ENCODE measurements around the gene PTPRF. TPM values are rescaled to one million over a fixed set of nuclear protein-coding genes. Genes with fewer than 3 reads are reported as not detected.
A peak's percentile ranks its signal among the peaks of the same experiment; 100 is the strongest.
"Not testable (repeated sequence)": the region's sequence is repeated elsewhere in the genome, so short reads cannot be mapped to it uniquely, and the experiment has no call there.

Gene PTPRF
- total RNA-seq, 1 donor from 2014 or later = 520 TPM

DNA sequence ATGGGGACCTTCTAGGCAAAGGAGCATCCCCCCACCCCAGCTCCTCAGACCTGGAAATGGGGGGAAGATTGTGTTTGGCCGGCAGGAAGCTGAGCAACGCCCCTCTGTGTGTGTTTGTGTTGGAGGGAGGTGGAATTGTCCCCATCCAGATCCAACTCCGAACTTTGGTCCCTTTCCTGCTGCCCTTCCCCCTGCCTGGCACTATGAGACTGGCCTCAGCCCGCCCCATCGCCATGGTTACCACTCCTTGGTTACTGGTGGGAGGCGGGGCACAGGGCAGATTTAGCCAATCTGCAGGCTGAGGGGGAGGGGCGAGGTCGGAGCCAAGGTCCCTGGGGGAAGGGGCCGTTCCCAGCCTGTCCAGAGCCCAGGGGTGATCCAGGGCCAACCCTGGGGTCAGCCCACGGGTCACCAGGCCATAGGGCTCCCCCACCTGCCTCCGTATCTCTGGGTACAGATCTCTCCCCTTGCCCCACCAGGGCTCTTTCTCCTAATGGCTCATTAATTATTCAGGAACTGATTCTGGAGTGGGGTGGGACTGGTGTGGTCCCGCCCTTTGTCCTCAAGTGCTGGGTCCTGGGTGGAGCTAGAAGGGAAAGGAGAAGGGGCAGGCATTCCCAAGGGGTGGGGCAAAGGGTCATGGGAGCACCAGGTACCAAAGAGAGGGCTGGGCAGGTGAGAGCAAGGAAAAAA is 15.2 kb downstream of the PTPRF start:
- Mint-ChIP-seq H3K4me3 (ENCODE audit: low read depth) (no peak overlapping the region), H3K4me1 (ENCODE audit: low read depth) (peaks cover 79% of the 10 kb centered on the region), H3K9me3 (ENCODE audit: low read depth) (no peaks in the 10 kb centered on the region), H3K36me3 (ENCODE audit: insufficient read depth) (peaks cover 12% of the 10 kb centered on the region), H3K27ac (peak overlapping the region; percentile 93), H3K27me3 (no peaks in the 10 kb centered on the region)
- TF ChIP-seq, protein P1, sequence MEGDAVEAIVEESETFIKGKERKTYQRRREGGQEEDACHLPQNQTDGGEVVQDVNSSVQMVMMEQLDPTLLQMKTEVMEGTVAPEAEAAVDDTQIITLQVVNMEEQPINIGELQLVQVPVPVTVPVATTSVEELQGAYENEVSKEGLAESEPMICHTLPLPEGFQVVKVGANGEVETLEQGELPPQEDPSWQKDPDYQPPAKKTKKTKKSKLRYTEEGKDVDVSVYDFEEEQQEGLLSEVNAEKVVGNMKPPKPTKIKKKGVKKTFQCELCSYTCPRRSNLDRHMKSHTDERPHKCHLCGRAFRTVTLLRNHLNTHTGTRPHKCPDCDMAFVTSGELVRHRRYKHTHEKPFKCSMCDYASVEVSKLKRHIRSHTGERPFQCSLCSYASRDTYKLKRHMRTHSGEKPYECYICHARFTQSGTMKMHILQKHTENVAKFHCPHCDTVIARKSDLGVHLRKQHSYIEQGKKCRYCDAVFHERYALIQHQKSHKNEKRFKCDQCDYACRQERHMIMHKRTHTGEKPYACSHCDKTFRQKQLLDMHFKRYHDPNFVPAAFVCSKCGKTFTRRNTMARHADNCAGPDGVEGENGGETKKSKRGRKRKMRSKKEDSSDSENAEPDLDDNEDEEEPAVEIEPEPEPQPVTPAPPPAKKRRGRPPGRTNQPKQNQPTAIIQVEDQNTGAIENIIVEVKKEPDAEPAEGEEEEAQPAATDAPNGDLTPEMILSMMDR (IDR thresholded peaks at IDR 0.05; ENCODE audit: unreplicated experiment) = no peak
- peak; percentile 87 for DNase-seq (ENCODE audit: low spot score, unreplicated experiment)

DNA sequence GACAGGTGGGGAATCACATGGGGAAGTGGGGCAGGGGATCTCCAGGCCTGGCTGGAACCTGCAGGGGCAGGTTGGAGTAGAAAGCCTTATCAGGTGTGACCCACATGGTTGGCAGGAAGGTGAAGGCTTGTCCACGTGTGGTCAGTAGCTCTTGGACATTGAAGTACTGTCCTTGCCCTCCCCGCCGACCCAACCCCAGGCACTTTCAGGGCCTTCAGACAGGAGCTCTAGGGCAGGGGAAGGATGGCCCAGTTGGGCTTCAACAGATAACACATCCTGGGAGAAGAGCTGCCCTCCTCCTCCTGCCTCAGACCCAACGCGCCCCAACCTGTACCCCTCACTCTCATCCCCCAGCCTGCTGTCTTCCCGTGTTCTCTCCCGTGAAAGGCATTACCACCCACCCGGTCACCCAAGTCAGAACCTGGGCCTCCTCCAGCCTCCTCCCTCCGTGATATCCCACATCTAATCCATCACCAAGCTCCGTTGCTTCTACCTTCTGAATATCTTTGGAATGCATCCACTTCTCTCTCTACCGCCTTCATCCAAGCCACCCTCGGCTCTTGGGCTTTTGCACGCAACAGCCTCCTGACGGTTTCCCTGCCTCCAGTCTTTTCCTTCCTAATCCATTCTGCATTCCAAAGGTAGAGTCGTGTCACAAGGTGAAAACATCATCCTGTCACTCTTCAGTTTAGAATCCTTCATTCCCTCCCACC is 15.9 kb downstream of the PTPRF start:
- Mint-ChIP-seq H3K27ac (peak overlapping the region; percentile 93), H3K36me3 (ENCODE audit: insufficient read depth) (peaks cover 13% of the 10 kb centered on the region), H3K4me3 (ENCODE audit: low read depth) (no peak overlapping the region), H3K27me3 (no peaks in the 10 kb centered on the region), H3K9me3 (ENCODE audit: low read depth) (no peaks in the 10 kb centered on the region), H3K4me1 (ENCODE audit: low read depth) (peaks cover 80% of the 10 kb centered on the region)
- no peak for DNase-seq (ENCODE audit: low spot score, unreplicated experiment)
- TF ChIP-seq, protein P1 (IDR thresholded peaks at IDR 0.05; ENCODE audit: unreplicated experiment) = no peak

DNA sequence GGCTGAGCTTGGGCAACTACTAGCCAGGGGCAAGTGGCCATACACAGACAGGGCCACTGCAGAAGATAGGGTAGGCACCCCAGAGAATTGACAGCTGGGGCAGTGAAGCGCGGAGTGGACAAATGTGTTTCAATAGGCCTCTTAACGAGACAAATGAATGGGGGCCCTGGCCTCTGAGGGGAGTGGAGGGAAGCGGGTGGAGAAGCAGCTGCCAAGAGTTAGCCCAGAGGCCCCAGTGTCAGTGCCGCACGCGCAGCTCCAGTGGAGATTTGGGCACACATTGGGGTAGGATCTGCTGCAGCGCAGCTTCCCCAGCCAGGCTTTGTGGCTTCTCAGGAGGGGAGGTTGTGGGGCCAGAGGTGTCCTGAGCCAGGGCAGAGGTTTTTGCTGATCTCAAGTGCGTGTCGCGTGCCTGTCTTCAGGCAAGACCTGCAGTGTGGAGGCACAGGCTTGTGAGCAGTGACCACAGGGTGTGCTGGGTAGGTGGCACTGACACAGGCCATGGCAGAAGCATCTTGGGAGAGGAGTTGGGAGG is 16.9 kb downstream of the PTPRF start:
- no peak for DNase-seq (ENCODE audit: low spot score, unreplicated experiment)
- Mint-ChIP-seq H3K27ac (peak overlapping the region; percentile 93), H3K4me1 (ENCODE audit: low read depth) (peaks cover 89% of the 10 kb centered on the region), H3K4me3 (ENCODE audit: low read depth) (peak overlapping the region; percentile 19), H3K9me3 (ENCODE audit: low read depth) (no peaks in the 10 kb centered on the region), H3K27me3 (no peaks in the 10 kb centered on the region), H3K36me3 (ENCODE audit: insufficient read depth) (peaks cover 13% of the 10 kb centered on the region)
- TF ChIP-seq, protein P1 (IDR thresholded peaks at IDR 0.05; ENCODE audit: unreplicated experiment) = no peak

DNA sequence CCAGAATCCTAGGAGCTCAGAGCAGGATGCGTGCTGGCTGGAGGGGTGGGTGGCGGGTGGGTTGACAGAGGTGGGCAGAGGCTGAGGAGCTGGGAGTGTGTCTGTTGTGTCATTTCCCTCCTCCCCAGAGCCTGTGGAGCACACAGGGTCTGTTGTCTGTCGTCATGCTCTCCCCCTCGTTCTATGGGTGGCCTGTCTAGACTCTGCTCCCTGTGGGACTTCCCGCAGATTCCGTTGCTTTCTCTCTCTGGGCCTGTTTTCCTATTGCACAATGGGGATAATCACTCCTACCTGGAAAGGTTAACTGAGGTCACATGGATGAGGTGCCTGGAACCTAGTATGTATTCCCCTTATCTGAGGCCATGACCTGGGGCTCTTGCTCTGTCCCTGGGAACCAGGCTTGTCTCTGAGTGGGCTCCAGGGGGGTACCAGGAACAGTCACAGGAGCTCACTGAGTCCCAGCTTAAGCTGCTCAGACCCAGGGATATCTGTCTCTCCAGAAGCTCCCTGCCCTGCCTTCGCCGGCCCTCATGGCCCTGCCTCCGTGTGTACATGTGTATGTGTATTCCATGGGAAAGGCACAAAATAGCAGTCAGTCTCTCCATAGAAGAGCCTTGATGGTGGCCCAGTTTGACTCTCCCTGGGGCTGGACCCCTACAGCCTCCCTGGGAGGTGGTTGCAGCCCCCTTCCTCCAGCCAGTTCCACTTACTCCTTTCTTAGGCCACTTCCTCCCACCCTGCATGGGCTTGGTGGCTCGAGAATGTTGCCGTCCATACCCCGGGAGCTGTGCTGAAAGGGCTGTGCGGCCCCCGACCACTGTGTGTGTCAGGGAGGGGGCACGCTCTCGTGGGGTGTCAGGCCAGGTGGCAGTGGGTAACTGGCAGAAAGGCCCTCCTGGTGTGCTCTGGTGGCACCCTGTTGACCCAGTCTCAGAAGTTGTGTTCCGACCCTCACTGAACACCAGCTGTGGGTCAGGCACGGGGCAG is 17.9 kb downstream of the PTPRF start:
- H3K9me3 Mint-ChIP-seq (ENCODE audit: low read depth) = no peaks in the 10 kb centered on the region
- H3K36me3 Mint-ChIP-seq (ENCODE audit: insufficient read depth) = peaks cover 11% of the 10 kb centered on the region
- TF ChIP-seq, protein P1 (IDR thresholded peaks at IDR 0.05; ENCODE audit: unreplicated experiment) = no peak
- no peak for DNase-seq (ENCODE audit: low spot score, unreplicated experiment)
- H3K4me1 Mint-ChIP-seq (ENCODE audit: low read depth) = peaks cover 94% of the 10 kb centered on the region
- H3K27ac Mint-ChIP-seq = peak overlapping the region; percentile 93
- no peaks in the 10 kb centered on the region for H3K27me3 Mint-ChIP-seq
- H3K4me3 Mint-ChIP-seq (ENCODE audit: low read depth) = no peak overlapping the region

DNA sequence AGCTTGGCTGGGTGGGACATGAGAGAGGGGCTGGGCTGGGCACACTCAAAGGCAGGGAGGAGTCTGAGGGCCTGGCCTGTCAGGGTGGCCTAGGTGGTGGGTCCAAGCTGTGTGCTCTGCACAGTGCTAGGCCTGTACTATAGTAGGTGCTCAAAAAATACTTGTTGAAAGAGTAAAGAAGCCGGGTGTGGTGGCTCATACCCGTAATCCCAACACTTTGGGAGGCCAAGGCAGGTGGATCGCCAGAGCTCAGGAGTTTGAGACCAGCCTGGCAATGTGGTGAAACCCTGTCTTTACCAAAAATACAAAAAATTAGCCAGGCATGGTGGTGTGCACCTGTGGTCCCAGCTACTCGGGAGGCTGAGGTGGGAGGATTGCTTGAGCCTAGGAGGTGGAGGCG is 18.7 kb downstream of the PTPRF start:
- not testable (repeated sequence) for H3K27me3 Mint-ChIP-seq; DNase-seq (ENCODE audit: low spot score, unreplicated experiment); H3K9me3 Mint-ChIP-seq (ENCODE audit: low read depth)
- Mint-ChIP-seq H3K4me3 (ENCODE audit: low read depth) (peak overlapping the region; percentile 43), H3K4me1 (ENCODE audit: low read depth) (peaks cover 94% of the 10 kb centered on the region), H3K27ac (peak overlapping the region; percentile 93), H3K36me3 (ENCODE audit: insufficient read depth) (peaks cover 19% of the 10 kb centered on the region)
